CD4-positive, alpha-beta T cell treated with Interleukin-1 beta for 1 hour (primary cell): ENCODE data around the gene ERC2.

ENCODE experiments used
- DNase-seq, 2 donors: peaks; one replicate each; pipeline ENCODE4 v3.0.0-alpha.2; 2020 to 2022

ERC2 gene

GRCh38 chr3:55562700-55563099 is 905.6 kb downstream of the ERC2 start:
- DNase-seq = no peak

GRCh38 chr3:55559500-55560423 is 908.5 kb downstream of the ERC2 start:
- no peak for DNase-seq

GRCh38 chr3:55558316-55558715 is 910.0 kb downstream of the ERC2 start:
- DNase-seq = no peak

GRCh38 chr3:55557549-55557948 is 910.7 kb downstream of the ERC2 start:
- no peak for DNase-seq

GRCh38 chr3:55556619-55557537 is 911.4 kb downstream of the ERC2 start:
- no peak for DNase-seq

GRCh38 chr3:55555873-55556618 is 912.2 kb downstream of the ERC2 start:
- DNase-seq = no peak

GRCh38 chr3:55554634-55555425 is 913.4 kb downstream of the ERC2 start:
- no peak for DNase-seq

- no peak for DNase-seq
Observed at GRCh38 chr3:55551644-55552043, 916.6 kb downstream of the ERC2 start.

GRCh38 chr3:55549177-55549576 is 919.1 kb downstream of the ERC2 start:
- DNase-seq = no peak

GRCh38 chr3:55546866-55547669 is 921.2 kb downstream of the ERC2 start:
- no peak for DNase-seq

- DNase-seq = no peak
Observed at GRCh38 chr3:55545995-55546394, 922.3 kb downstream of the ERC2 start.

- DNase-seq = no peak
Observed at GRCh38 chr3:55544219-55544618, 924.0 kb downstream of the ERC2 start.

GRCh38 chr3:55543181-55543614 is 925.1 kb downstream of the ERC2 start:
- no peak for DNase-seq

- no peak for DNase-seq
Observed at GRCh38 chr3:55541456-55541855, 926.8 kb downstream of the ERC2 start.

GRCh38 chr3:55541016-55541415 is 927.3 kb downstream of the ERC2 start:
- DNase-seq = no peak

- no peak for DNase-seq
Observed at GRCh38 chr3:55540579-55540978, 927.7 kb downstream of the ERC2 start.

GRCh38 chr3:55538158-55538557 is 930.1 kb downstream of the ERC2 start:
- no peak for DNase-seq

- no peak for DNase-seq
Observed at GRCh38 chr3:55537563-55537962, 930.7 kb downstream of the ERC2 start.

GRCh38 chr3:55537129-55537528 is 931.1 kb downstream of the ERC2 start:
- no peak for DNase-seq

- DNase-seq = no peak
Observed at GRCh38 chr3:55534876-55535275, 933.4 kb downstream of the ERC2 start.

GRCh38 chr3:55532806-55533205 is 935.5 kb downstream of the ERC2 start:
- no peak for DNase-seq
